H1 (cell line): ENCODE results near the gene SPTBN4. TPM values are rescaled to one million over a fixed set of nuclear protein-coding genes. Genes with fewer than 3 reads are reported as not detected.
A peak's percentile ranks its signal among the peaks of the same experiment; 100 is the strongest.

Experiments used
- CTCF ChIA-PET: fragments of 300-600 bp; sonication (Branson Sonifier 250); formaldehyde crosslinking; loops from one replicate; lab custom pipeline; 2021; ENCODE audit not compliant: partially characterized antibody; lab: Charles Lee
- POLR2A ChIA-PET: fragments of 300-600 bp; sonication (Branson Sonifier 250); formaldehyde crosslinking; loops from one replicate; lab custom pipeline; 2021; ENCODE audit warnings: inconsistent platforms; ENCODE audit not compliant: partially characterized antibody; lab: Charles Lee
- DNase-seq, 2 experiments: peaks; one replicate each; pipeline versions ENCODE4 v3.0.0 to v3.0.0-alpha.2; 2010 to 2022; ENCODE audit warnings: low spot score in 2 of 2, low read depth in 1 of 2, mixed read lengths in 1 of 2
- FAIRE-seq: peaks from 2 replicates; lab custom pipeline; 2011; peaks lifted over from hg19 to GRCh38; lab: Jason Lieb, UNC
- H2AFZ ChIP-seq: 2 replicates; pipeline ENCODE4 v1.8.1; 2012; ENCODE audit warnings: low read length, inconsistent platforms
- H2AK5ac ChIP-seq: 2 replicates; pipeline ENCODE4 v1.6.1; 2013; ENCODE audit warnings: low read depth, low read length
- H2BK120ac ChIP-seq: replicated peaks from 2 replicates; pipeline ENCODE3; 2013; ENCODE audit warnings: low read depth, low read length, inconsistent platforms
- H2BK12ac ChIP-seq: 2 replicates; pipeline ENCODE4 v1.6.1; 2013; ENCODE audit warnings: low read depth, low read length
- H2BK15ac ChIP-seq: 2 replicates; pipeline ENCODE4 v1.6.1; 2013; ENCODE audit warnings: low read length
- H2BK20ac ChIP-seq: 2 replicates; pipeline ENCODE4 v1.6.1; 2013; ENCODE audit warnings: low read length
- H2BK5ac ChIP-seq: 2 replicates; pipeline ENCODE4 v1.6.1; 2013; ENCODE audit warnings: low read depth, low read length
- H3K14ac ChIP-seq: 2 replicates; pipeline ENCODE4 v1.6.1; 2013; ENCODE audit warnings: inconsistent platforms; ENCODE audit not compliant: insufficient read length
- H3K18ac ChIP-seq: 2 replicates; pipeline ENCODE4 v1.6.1; 2013; ENCODE audit warnings: low read length; ENCODE audit errors: extremely low read depth
- H3K23ac ChIP-seq: 2 replicates; pipeline ENCODE4 v1.6.1; 2013; ENCODE audit warnings: inconsistent platforms; ENCODE audit not compliant: insufficient read length
- H3K23me2 ChIP-seq: 2 replicates; pipeline ENCODE4 v1.6.1; 2013; ENCODE audit warnings: low read depth, low read length
- H3K27ac ChIP-seq: 2 replicates; pipeline ENCODE4 v1.6.1; 2011; ENCODE audit warnings: low read depth, low read length, inconsistent platforms
- H3K27me3 ChIP-seq, 4 experiments: replicated peaks in 1 of 4; 1 replicate in 1 of 4; 2 replicates in 3 of 4; pipeline versions ENCODE4 v1.6.1 to v1.8.1; 2011 to 2013; ENCODE audit warnings: low read length in 3 of 4, mild to moderate bottlenecking in 3 of 4, inconsistent platforms in 2 of 4, mixed read lengths in 2 of 4, moderate library complexity in 1 of 4; ENCODE audit not compliant: control insufficient read depth in 3 of 4, insufficient read depth in 3 of 4; ENCODE audit errors: extremely low read depth in 1 of 4
- H3K36me3 ChIP-seq, 4 experiments: 2 replicates each; pipeline versions ENCODE4 v1.6.1 to v1.8.1; 2011 to 2013; ENCODE audit warnings: mild to moderate bottlenecking in 4 of 4, low read length in 3 of 4, moderate library complexity in 2 of 4, control low read depth in 1 of 4, inconsistent platforms in 1 of 4; ENCODE audit not compliant: insufficient read depth in 4 of 4, control insufficient read depth in 2 of 4
- H3K4ac ChIP-seq: replicated peaks from 2 replicates; pipeline ENCODE3; 2013; ENCODE audit warnings: low read length, low read depth, mixed read lengths, inconsistent platforms; ENCODE audit not compliant: insufficient read length
- H3K4me1 ChIP-seq, 4 experiments: replicated peaks in 1 of 4; 1 replicate in 1 of 4; 2 replicates in 3 of 4; pipeline versions ENCODE4 v1.6.1 to v1.8.1; 2011 to 2013; ENCODE audit warnings: low read length in 3 of 4, inconsistent platforms in 2 of 4, mixed read lengths in 1 of 4; ENCODE audit not compliant: insufficient read depth in 4 of 4, control insufficient read depth in 3 of 4
- H3K4me2 ChIP-seq, 2 experiments: 2 replicates each; pipeline versions ENCODE4 v1.6.1 to v1.8.1; 2011 to 2013; ENCODE audit warnings: low read depth in 2 of 2, low read length in 2 of 2, control low read depth in 1 of 2, inconsistent platforms in 1 of 2, mild to moderate bottlenecking in 1 of 2; ENCODE audit not compliant: insufficient read depth in 1 of 2
- H3K4me3 ChIP-seq, 4 experiments: fragments of 200-600, 300-600 bp in 1 of 4; sonication (generic), shearing (Covaris generic), sonication (Bioruptor Twin) in 1 of 4; 2 replicates each; pipeline versions ENCODE4 v1.5.1 to v1.8.1; 2011 to 2016; ENCODE audit warnings: low read length in 4 of 4, low read depth in 3 of 4, control low read depth in 2 of 4, inconsistent platforms in 2 of 4, mild to moderate bottlenecking in 2 of 4, mixed read lengths in 1 of 4, moderate library complexity in 1 of 4; ENCODE audit not compliant: insufficient read depth in 2 of 4; ENCODE audit errors: extremely low read depth in 1 of 4
- H3K56ac ChIP-seq: replicated peaks from 2 replicates; pipeline ENCODE3; 2013; ENCODE audit warnings: low read depth, mild to moderate bottlenecking, mixed read lengths, low read length, inconsistent platforms; ENCODE audit not compliant: insufficient read length
- H3K79me1 ChIP-seq: 2 replicates; pipeline ENCODE4 v1.6.1; 2013; ENCODE audit warnings: low read depth, low read length, control low read depth
- H3K79me2 ChIP-seq, 2 experiments: 2 replicates each; pipeline versions ENCODE4 v1.6.1 to v1.8.1; 2012 to 2013; ENCODE audit warnings: low read length in 2 of 2, mild to moderate bottlenecking in 2 of 2, inconsistent platforms in 1 of 2; ENCODE audit not compliant: insufficient read depth in 2 of 2, control insufficient read depth in 1 of 2
- H3K9ac ChIP-seq, 4 experiments: replicated peaks in 1 of 4; 1 replicate in 1 of 4; 2 replicates in 3 of 4; pipeline versions ENCODE4 v1.6.1 to v1.8.1; 2011 to 2013; ENCODE audit warnings: low read depth in 3 of 4, low read length in 3 of 4, control low read depth in 2 of 4, mild to moderate bottlenecking in 2 of 4, moderate library complexity in 2 of 4, inconsistent platforms in 1 of 4; ENCODE audit errors: extremely low read depth in 1 of 4
- H3K9me3 ChIP-seq, 2 experiments: 2 replicates each; pipeline versions ENCODE4 v1.6.1 to v1.8.1; 2012 to 2013; ENCODE audit warnings: mild to moderate bottlenecking in 2 of 2, moderate library complexity in 2 of 2, control low read depth in 1 of 2, inconsistent platforms in 1 of 2, low read depth in 1 of 2, low read length in 1 of 2, mixed read lengths in 1 of 2; ENCODE audit not compliant: insufficient read depth in 2 of 2
- H4K20me1 ChIP-seq, 2 experiments: replicated peaks in 1 of 2; 2 replicates each; pipeline versions ENCODE3 to v1.8.1; 2011 to 2013; ENCODE audit warnings: inconsistent platforms in 2 of 2, low read length in 2 of 2, mild to moderate bottlenecking in 1 of 2; ENCODE audit not compliant: insufficient read depth in 2 of 2, control insufficient read depth in 1 of 2
- H4K5ac ChIP-seq: 2 replicates; pipeline ENCODE4 v1.6.1; 2013; ENCODE audit warnings: low read length, low read depth, mixed read lengths, inconsistent platforms; ENCODE audit not compliant: insufficient read length
- H4K8ac ChIP-seq: 2 replicates; pipeline ENCODE4 v1.8.0; 2013; ENCODE audit warnings: mild to moderate bottlenecking, moderate library complexity, low read length, inconsistent platforms; ENCODE audit not compliant: insufficient read depth; ENCODE audit errors: extremely low read depth
- H4K91ac ChIP-seq: replicated peaks from 2 replicates; pipeline ENCODE3; 2013; ENCODE audit warnings: low read length, mixed read lengths, inconsistent platforms; ENCODE audit not compliant: insufficient read length
- ASH2L ChIP-seq: fragments of 200-600, 300-600 bp; sonication (generic); IDR thresholded peaks from one replicate; pipeline ENCODE4 v1.7.1; 2017; ENCODE audit warnings: low read length
- ATF2 ChIP-seq: IDR thresholded peaks from 2 replicates; pipeline ENCODE4 v1.6.1; 2012; ENCODE audit warnings: low read length, inconsistent platforms
- BCL11A ChIP-seq, 2 experiments: IDR thresholded peaks; one replicate each; pipeline ENCODE4 v1.6.1; 2011; ENCODE audit warnings: low read depth in 2 of 2, low read length in 2 of 2, mild to moderate bottlenecking in 2 of 2
- CEBPB ChIP-seq: IDR thresholded peaks from 2 replicates; pipeline ENCODE4 v1.6.1; 2012; ENCODE audit warnings: low read depth, low read length
- FOSL1 ChIP-seq: IDR thresholded peaks from 2 replicates; pipeline ENCODE4 v1.6.1; 2011; ENCODE audit warnings: mild to moderate bottlenecking, low read depth, low read length, moderate library complexity; ENCODE audit not compliant: insufficient read depth
- GABPA ChIP-seq: IDR thresholded peaks from 2 replicates; pipeline ENCODE4 v1.6.1; 2011; ENCODE audit warnings: mild to moderate bottlenecking, low read length, moderate library complexity, borderline replicate concordance; ENCODE audit not compliant: insufficient read depth
- JUND ChIP-seq: IDR thresholded peaks from 2 replicates; pipeline ENCODE4 v1.6.1; 2011; ENCODE audit warnings: mild to moderate bottlenecking, improper control_type of control experiment, low read length
- POLR2A ChIP-seq, 2 experiments: IDR thresholded peaks; 1 replicate in 1 of 2; 2 replicates in 1 of 2; pipeline ENCODE4 v1.6.1; 2011; ENCODE audit warnings: low read depth in 2 of 2, low read length in 2 of 2, mild to moderate bottlenecking in 2 of 2; ENCODE audit errors: control extremely low read depth in 1 of 2
- POLR2AphosphoS5 ChIP-seq: IDR thresholded peaks from 2 replicates; pipeline ENCODE4 v1.6.1; 2011; ENCODE audit warnings: low read depth, low read length
- SAP30 ChIP-seq: fragments of 300-600 bp; sonication (generic); IDR thresholded peaks from 2 replicates; pipeline ENCODE4 v1.7.1; 2012; ENCODE audit warnings: low read length, moderate library complexity, mild to moderate bottlenecking, inconsistent platforms; ENCODE audit not compliant: insufficient read depth, insufficient replicate concordance
- SP1 ChIP-seq: IDR thresholded peaks from 2 replicates; pipeline ENCODE4 v1.6.1; 2011; ENCODE audit warnings: low read depth, low read length
- SP2 ChIP-seq: IDR thresholded peaks from 2 replicates; pipeline ENCODE4 v1.6.1; 2012; ENCODE audit warnings: mild to moderate bottlenecking, low read length, inconsistent platforms
- WGBS, 2 experiments: shearing (Covaris generic) in 1 of 2; methylation state at CpG; one replicate each; pipeline versions ENCODE4 v1.1.6 to v1.1.7; 2013 to 2015; ENCODE audit warnings: low lambda C conversion rate in 2 of 2, mixed read lengths in 2 of 2, inconsistent platforms in 1 of 2, low coverage in 1 of 2, missing lambda C conversion rate in 1 of 2; ENCODE audit not compliant: insufficient replicate concordance in 2 of 2, insufficient coverage in 1 of 2, insufficient read length in 1 of 2; ENCODE audit errors: extremely low coverage in 1 of 2, missing lambda C conversion rate in 1 of 2; 5-methylcytosine and 5-hydroxymethylcytosine counted together
- polyA plus RNA-seq, 7 experiments: library from polyadenylated mRNA; depleted of rRNA in 3 of 7; stranded (reverse) in 5 of 7; unstranded in 2 of 7; fragments of >200 nt in 5 of 7; fragments of 200-250 nt in 2 of 7; gene quantifications; 1 replicate in 5 of 7; 2 replicates in 1 of 7; 4 replicates in 1 of 7; pipeline versions ENCODE4 v1.2.1 to v1.2.3, GENCODE V29; 2011 to 2013; ENCODE audit warnings: missing spikeins in 2 of 7, mixed read lengths in 2 of 7
- total RNA-seq: library from RNA; stranded (reverse); fragmentation: NEBNext Ultra II Directional; extraction: Animal tissue kit (Norgen Biotek cat#: 25700); gene quantifications from 2 replicates; pipeline ENCODE4 v1.2.1, GENCODE V29; 2021

SPTBN4 gene
- total and polyA plus RNA-seq, 2 of the 8 experiments (the other 6 are each of a cell fraction or from before 2014, with no cell fraction given): 1.9 to 3.0 TPM

- no peak overlapping the region for H4K5ac ChIP-seq
- H2BK20ac ChIP-seq: no peak overlapping the region
- no peaks in the 10 kb centered on the region for H3K79me2 ChIP-seq
- DNase-seq: no peak
- ChIA-PET CTCF (interaction anchor here (0.5 to 2.4 kb wide), 9 partner anchors 11 to 123 kb away, joined by 3 to 11 read pairs (median 7); partner anchors contain the start of gene BLVRB), POLR2A (interaction anchor here (1.2 kb wide), 1 partner anchor 69 kb away, joined by 4 read pairs; no protein-coding TSS in a partner anchor)
- H3K4me1 ChIP-seq: peaks cover 0 to 4% (median 2%) of the 10 kb centered on the region in 4 experiments; a peak in 2 of 7 replicates
- H2BK5ac ChIP-seq: no peak overlapping the region
- H3K23ac ChIP-seq: no peak overlapping the region
- H2BK12ac ChIP-seq: 0 out of 2 replicates have a peak overlapping the region, but pooled peaks have one; percentile 33
- peak overlapping the region; percentile 82; the same call in 1 of the 2 replicates for H2AFZ ChIP-seq
- peaks cover 0 to 5% of the 10 kb centered on the region in 2 experiments; a peak in 2 of 4 replicates for H3K9me3 ChIP-seq
- no peak overlapping the region for H4K8ac ChIP-seq
- no peak overlapping the region for H2BK120ac ChIP-seq
- H3K79me1 ChIP-seq: no peaks in the 10 kb centered on the region
- peaks cover 0 to 4% (median 0%) of the 10 kb centered on the region in 4 experiments; a peak in 1 of 8 replicates for H3K36me3 ChIP-seq
- no peak overlapping the region for H3K9ac ChIP-seq
- no peak overlapping the region for H2AK5ac ChIP-seq
- H3K18ac ChIP-seq: no peak overlapping the region
- H4K20me1 ChIP-seq: peaks cover 0 to 5% of the 10 kb centered on the region in 2 experiments
- H2BK15ac ChIP-seq: peak overlapping the region; percentile 25; the same call in 1 of the 2 replicates
- peak overlapping the region in 1 of 4 experiments; percentile 54; a peak in 2 of 8 replicates for H3K4me3 ChIP-seq
- FAIRE-seq: no peak
- H3K23me2 ChIP-seq: peaks cover 8% of the 10 kb centered on the region
- no peak overlapping the region for H3K14ac ChIP-seq
- 55% methylated on average over 1 of the region's 1 CpG; no CpG with 5 or more reads in 1 of the 2 experiments for WGBS, 2 experiments
- H3K4me2 ChIP-seq: peak overlapping the region; percentile 50 to 77
- H3K56ac ChIP-seq: no peak overlapping the region
- no peak overlapping the region for H3K4ac ChIP-seq
- H3K27me3 ChIP-seq: peaks cover 30 to 52% (median 44%) of the 10 kb centered on the region in 4 experiments
- no peak overlapping the region for H4K91ac ChIP-seq
- no peak overlapping the region for H3K27ac ChIP-seq
- TF ChIP-seq POLR2A (IDR thresholded peaks at IDR 0.05; ENCODE audit: control extremely low read depth in 1 of 2, low read depth in 2 of 2, low read length in 2 of 2): no peak
- no peak for TF ChIP-seq ASH2L
- TF ChIP-seq GABPA: no peak
- no peak for TF ChIP-seq SAP30
- no peak for TF ChIP-seq JUND
- TF ChIP-seq FOSL1: no peak
- TF ChIP-seq ATF2: no peak
- TF ChIP-seq SP1: no peak
- no peak for TF ChIP-seq POLR2AphosphoS5
- TF ChIP-seq BCL11A (IDR thresholded peaks at IDR 0.05; ENCODE audit: low read depth in 2 of 2, low read length in 2 of 2): no peak
- TF ChIP-seq CEBPB: no peak
- TF ChIP-seq SP2: no peak
These were observed 45.3 kb downstream of the SPTBN4 start for GRCh38 chr19:40512110-40512472.
